IPS DF 6.9 (cell line): Measurements from ENCODE around the gene CDKN1B.
A peak's percentile ranks its signal among the peaks of the same experiment; 100 is the strongest.

ENCODE experiments used
- DNase-seq: peaks from one replicate; pipeline ENCODE4 v3.0.0-alpha.2; 2013; ENCODE audit warnings: low read depth, low spot score
- H3K27ac ChIP-seq: one replicate; pipeline ENCODE4 v1.5.1; 2013; ENCODE audit warnings: low read length, control low read depth
- H3K27me3 ChIP-seq: 2 replicates; pipeline ENCODE4 v1.6.1; 2013; ENCODE audit warnings: mild to moderate bottlenecking, low read length; ENCODE audit not compliant: control insufficient read depth, insufficient read depth
- H3K36me3 ChIP-seq: 2 replicates; pipeline ENCODE4 v1.6.1; 2013; ENCODE audit warnings: low read length; ENCODE audit not compliant: control insufficient read depth, insufficient read depth
- H3K4me1 ChIP-seq: 2 replicates; pipeline ENCODE4 v1.6.1; 2013; ENCODE audit warnings: low read length; ENCODE audit not compliant: control insufficient read depth, insufficient read depth
- H3K4me3 ChIP-seq: 2 replicates; pipeline ENCODE4 v1.5.1; 2013; ENCODE audit warnings: mild to moderate bottlenecking, low read length
- H3K9me3 ChIP-seq: 2 replicates; pipeline ENCODE4 v1.6.1; 2013; ENCODE audit warnings: low read length, inconsistent platforms; ENCODE audit not compliant: control insufficient read depth, insufficient read depth
- WGBS: extraction: QIAGEN DNeasy Blood & Tissue Kit; methylation state at CpG from one replicate; pipeline ENCODE4 v1.1.7; 2013; ENCODE audit warnings: mixed read lengths, missing lambda C conversion rate; ENCODE audit not compliant: insufficient read length, insufficient coverage; 5-methylcytosine and 5-hydroxymethylcytosine counted together

The CDKN1B gene

GRCh38 chr12:12700254-12700653 lies 16.9 kb upstream of the CDKN1B start:
- Histone ChIP-seq H3K36me3 (no peaks in the 10 kb centered on the region), H3K27ac (no peak overlapping the region), H3K4me3 (no peak overlapping the region), H3K27me3 (no peaks in the 10 kb centered on the region), H3K4me1 (no peaks in the 10 kb centered on the region; the same call in 1 of the 2 replicates), H3K9me3 (no peaks in the 10 kb centered on the region)
- no peak for DNase-seq

GRCh38 chr12:12701457-12701856 lies 15.7 kb upstream of the CDKN1B start:
- H3K9me3 ChIP-seq, result no peaks in the 10 kb centered on the region
- H3K27me3 ChIP-seq, result no peaks in the 10 kb centered on the region
- no peak overlapping the region for H3K27ac ChIP-seq
- no peak overlapping the region for H3K4me3 ChIP-seq
- H3K4me1 ChIP-seq, result no peaks in the 10 kb centered on the region
- H3K36me3 ChIP-seq, result no peaks in the 10 kb centered on the region
- no CpG with 5 or more reads among the region's 3 CpGs for WGBS
- DNase-seq, result no peak

- no peaks in the 10 kb centered on the region for H3K27me3 ChIP-seq
- no peak for DNase-seq
- no CpG with 5 or more reads among the region's 7 CpGs for WGBS
- no peaks in the 10 kb centered on the region for H3K9me3 ChIP-seq
- H3K36me3 ChIP-seq, result no peaks in the 10 kb centered on the region
- H3K27ac ChIP-seq, result no peak overlapping the region
- no peaks in the 10 kb centered on the region for H3K4me1 ChIP-seq
- no peak overlapping the region for H3K4me3 ChIP-seq
Observed at GRCh38 chr12:12704593-12705230, 12.5 kb upstream of the CDKN1B start.

GRCh38 chr12:12705838-12706520 lies 11.2 kb upstream of the CDKN1B start:
- no peaks in the 10 kb centered on the region for H3K27me3 ChIP-seq
- no peak overlapping the region for H3K27ac ChIP-seq
- no peaks in the 10 kb centered on the region for H3K36me3 ChIP-seq
- H3K9me3 ChIP-seq, result no peaks in the 10 kb centered on the region
- WGBS, result no CpG with 5 or more reads among the region's 1 CpG
- no peak for DNase-seq
- no peak overlapping the region for H3K4me3 ChIP-seq
- no peaks in the 10 kb centered on the region for H3K4me1 ChIP-seq

GRCh38 chr12:12713932-12714275 lies 3.3 kb upstream of the CDKN1B start:
- Histone ChIP-seq H3K4me1 (peaks cover 2% of the 10 kb centered on the region; the same call in 1 of the 2 replicates), H3K27ac (no peak overlapping the region), H3K36me3 (no peaks in the 10 kb centered on the region), H3K27me3 (no peaks in the 10 kb centered on the region), H3K9me3 (no peaks in the 10 kb centered on the region), H3K4me3 (no peak overlapping the region; the same call in 1 of the 2 replicates)
- no peak for DNase-seq
- WGBS, result 100% methylated on average over 1 of the region's 2 CpGs

GRCh38 chr12:12714276-12715021 lies 2.7 kb upstream of the CDKN1B start:
- Histone ChIP-seq H3K27ac (no peak overlapping the region), H3K36me3 (no peaks in the 10 kb centered on the region), H3K27me3 (no peaks in the 10 kb centered on the region), H3K9me3 (no peaks in the 10 kb centered on the region), H3K4me3 (no peak overlapping the region; the same call in 1 of the 2 replicates), H3K4me1 (peaks cover 4% of the 10 kb centered on the region; the same call in 1 of the 2 replicates)
- WGBS, result no CpG with 5 or more reads among the region's 23 CpGs
- no peak for DNase-seq

GRCh38 chr12:12715128-12715458 lies 2.1 kb upstream of the CDKN1B start:
- no peak for DNase-seq
- Histone ChIP-seq H3K27me3 (no peaks in the 10 kb centered on the region), H3K4me1 (peaks cover 4% of the 10 kb centered on the region; the same call in 1 of the 2 replicates), H3K27ac (no peak overlapping the region), H3K4me3 (no peak overlapping the region), H3K9me3 (no peaks in the 10 kb centered on the region), H3K36me3 (no peaks in the 10 kb centered on the region)

- WGBS, result no CpG with 5 or more reads among the region's 10 CpGs
- Histone ChIP-seq H3K4me1 (peaks cover 4% of the 10 kb centered on the region; the same call in 1 of the 2 replicates), H3K27me3 (no peaks in the 10 kb centered on the region), H3K27ac (no peak overlapping the region), H3K4me3 (no peak overlapping the region), H3K36me3 (no peaks in the 10 kb centered on the region), H3K9me3 (no peaks in the 10 kb centered on the region)
- DNase-seq, result no peak
Observed at GRCh38 chr12:12715459-12716150, 1.6 kb upstream of the CDKN1B start.

- Histone ChIP-seq H3K4me3 (peak overlapping the region; percentile 49; the same call in 1 of the 2 replicates), H3K27me3 (no peaks in the 10 kb centered on the region), H3K27ac (no peak overlapping the region), H3K4me1 (peaks cover 4% of the 10 kb centered on the region; the same call in 1 of the 2 replicates), H3K9me3 (no peaks in the 10 kb centered on the region), H3K36me3 (no peaks in the 10 kb centered on the region)
- no CpG with 5 or more reads among the region's 15 CpGs for WGBS
- DNase-seq, result no peak
Observed at GRCh38 chr12:12716151-12716792, 896 bp upstream of the CDKN1B start.
